Sigmoid colon (tissue), 7 donors: Measurements from ENCODE around the gene CNOT11. TPM values are rescaled to one million over a fixed set of nuclear protein-coding genes. Genes with fewer than 3 reads are reported as not detected.

ENCODE experiments used
- DNase-seq: peaks from one replicate; pipeline ENCODE4 v3.0.0-alpha.2; 2019
- H3K27ac ChIP-seq, 4 donors: fragments of 200-600 bp; sonication (generic); one replicate each; pipeline ENCODE4 v1.5.1; 2016 to 2019; ENCODE audit warnings: mild to moderate bottlenecking in 1 of 4
- H3K27me3 ChIP-seq, 3 donors: fragments of 200-600 bp; sonication (generic); one replicate each; pipeline ENCODE4 v1.5.1; 2019; ENCODE audit warnings: mild to moderate bottlenecking in 1 of 3
- H3K36me3 ChIP-seq, 4 donors: fragments of 200-600 bp; sonication (generic); one replicate each; pipeline ENCODE4 v1.5.1; 2016 to 2019
- H3K4me1 ChIP-seq, 4 donors: fragments of 200-600 bp; sonication (generic); one replicate each; pipeline ENCODE4 v1.5.1; 2017 to 2019
- H3K4me3 ChIP-seq, 4 donors: fragments of 200-600 bp; sonication (generic); one replicate each; pipeline ENCODE4 v1.5.1; 2017 to 2019; ENCODE audit warnings: mild to moderate bottlenecking in 2 of 4, moderate library complexity in 1 of 4
- H3K9me3 ChIP-seq, 4 donors: fragments of 200-600 bp in 3 of 4; sonication (generic) in 3 of 4; one replicate each; pipeline versions ENCODE4 v1.5.1 to v1.6.1; 2013 to 2019
- EP300 ChIP-seq, 4 donors: sonication (generic); formaldehyde crosslinking; IDR thresholded peaks; one replicate each; pipeline ENCODE4 v1.6.1; 2017; ENCODE audit warnings: antibody characterized with exemption in 4 of 4
- POLR2A ChIP-seq, 2 donors: fragments of 450-650 bp; IDR thresholded peaks; one replicate each; pipeline ENCODE4 v1.6.1; 2016; ENCODE audit warnings: antibody characterized with exemption in 2 of 2, mild to moderate bottlenecking in 2 of 2, moderate library complexity in 2 of 2
- POLR2AphosphoS5 ChIP-seq, 4 donors: sonication (generic); formaldehyde crosslinking; IDR thresholded peaks; one replicate each; pipeline ENCODE4 v1.6.1; 2017; ENCODE audit warnings: antibody characterized with exemption in 4 of 4
- WGBS, 2 donors: extraction: QIAGEN DNeasy Blood & Tissue Kit; methylation state at CpG; one replicate each; pipeline ENCODE4 v1.1.7; 2013; 5-methylcytosine and 5-hydroxymethylcytosine counted together
- intact Hi-C: fragments of 100-400 bp; cut with DNase I; formaldehyde crosslinking; loops from one replicate; pipeline ENCODE4 v1.15.1; 2023
- polyA plus RNA-seq, 3 donors: library from polyadenylated mRNA; stranded (reverse); fragments of 200-250 nt; gene quantifications; one replicate each; pipeline ENCODE4 v1.2.3, GENCODE V29; 2013
- total RNA-seq, 4 donors: library from RNA; depleted of rRNA; stranded (reverse); fragments of >200 nt; gene quantifications; one replicate each; pipeline ENCODE4 v1.1.0, GENCODE V29; 2016
- TF ChIP-seq, protein P1 (sequence below), 4 experiments: fragments of 450-650 bp in 3 of 4; fragments of 200-600 bp in 1 of 4; IDR thresholded peaks; one replicate each; pipeline ENCODE4 v1.5.1; 2016 to 2019; ENCODE audit warnings: antibody characterized with exemption in 4 of 4, mild to moderate bottlenecking in 3 of 4, moderate library complexity in 2 of 4
- donor health status: healthy with polysubstance abuse.
- donor health status: Bipolar disorder and iron deficiency.
- donor health status: healthy.

CNOT11 gene
- total and polyA plus RNA-seq, 7 donors: 21.4 to 33.7 (median 22.8) TPM

DNA sequence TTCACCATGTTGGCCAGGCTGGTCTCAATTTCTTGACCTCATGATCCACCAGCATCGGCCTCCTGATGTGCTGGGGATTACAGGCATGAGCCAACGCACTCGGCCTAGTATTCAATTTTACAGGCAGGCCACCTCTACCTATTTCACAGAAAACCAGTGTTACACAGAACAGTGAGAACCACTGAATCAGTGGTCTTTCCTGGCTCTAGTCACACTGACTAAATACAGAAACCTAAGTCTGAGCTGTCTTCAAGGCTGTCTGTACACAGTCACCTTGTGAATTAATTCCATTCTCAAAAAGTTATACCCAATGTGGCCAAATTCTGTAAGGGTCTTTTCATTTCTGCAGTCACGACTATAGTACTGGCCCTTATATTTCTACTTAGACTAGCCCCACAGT, 52.3 kb downstream of the CNOT11 start:
- TF ChIP-seq POLR2AphosphoS5 (IDR thresholded peaks at IDR 0.05) (no peak), POLR2A (IDR thresholded peaks at IDR 0.05) (no peak), EP300 (IDR thresholded peaks at IDR 0.05) (no peak)
- TF ChIP-seq, protein P1, sequence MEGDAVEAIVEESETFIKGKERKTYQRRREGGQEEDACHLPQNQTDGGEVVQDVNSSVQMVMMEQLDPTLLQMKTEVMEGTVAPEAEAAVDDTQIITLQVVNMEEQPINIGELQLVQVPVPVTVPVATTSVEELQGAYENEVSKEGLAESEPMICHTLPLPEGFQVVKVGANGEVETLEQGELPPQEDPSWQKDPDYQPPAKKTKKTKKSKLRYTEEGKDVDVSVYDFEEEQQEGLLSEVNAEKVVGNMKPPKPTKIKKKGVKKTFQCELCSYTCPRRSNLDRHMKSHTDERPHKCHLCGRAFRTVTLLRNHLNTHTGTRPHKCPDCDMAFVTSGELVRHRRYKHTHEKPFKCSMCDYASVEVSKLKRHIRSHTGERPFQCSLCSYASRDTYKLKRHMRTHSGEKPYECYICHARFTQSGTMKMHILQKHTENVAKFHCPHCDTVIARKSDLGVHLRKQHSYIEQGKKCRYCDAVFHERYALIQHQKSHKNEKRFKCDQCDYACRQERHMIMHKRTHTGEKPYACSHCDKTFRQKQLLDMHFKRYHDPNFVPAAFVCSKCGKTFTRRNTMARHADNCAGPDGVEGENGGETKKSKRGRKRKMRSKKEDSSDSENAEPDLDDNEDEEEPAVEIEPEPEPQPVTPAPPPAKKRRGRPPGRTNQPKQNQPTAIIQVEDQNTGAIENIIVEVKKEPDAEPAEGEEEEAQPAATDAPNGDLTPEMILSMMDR (IDR thresholded peaks at IDR 0.05): no peak
- H3K9me3 ChIP-seq: no peaks in the 10 kb centered on the region
- WGBS, 2 donors: 89 to 91% methylated on average over 4 of the region's 4 CpGs
- H3K36me3 ChIP-seq: no peaks in the 10 kb centered on the region
- intact Hi-C loops: no loop called here
- DNase-seq: no peak
- H3K4me1 ChIP-seq: peaks cover 0 to 59% (median 44%) of the 10 kb centered on the region in 4 donors
- peak overlapping the region; percentile 5 to 91 (median 90) for H3K27ac ChIP-seq
- H3K4me3 ChIP-seq: peak overlapping the region in 1 of 4 donors; percentile 93
- no peaks in the 10 kb centered on the region for H3K27me3 ChIP-seq

DNA sequence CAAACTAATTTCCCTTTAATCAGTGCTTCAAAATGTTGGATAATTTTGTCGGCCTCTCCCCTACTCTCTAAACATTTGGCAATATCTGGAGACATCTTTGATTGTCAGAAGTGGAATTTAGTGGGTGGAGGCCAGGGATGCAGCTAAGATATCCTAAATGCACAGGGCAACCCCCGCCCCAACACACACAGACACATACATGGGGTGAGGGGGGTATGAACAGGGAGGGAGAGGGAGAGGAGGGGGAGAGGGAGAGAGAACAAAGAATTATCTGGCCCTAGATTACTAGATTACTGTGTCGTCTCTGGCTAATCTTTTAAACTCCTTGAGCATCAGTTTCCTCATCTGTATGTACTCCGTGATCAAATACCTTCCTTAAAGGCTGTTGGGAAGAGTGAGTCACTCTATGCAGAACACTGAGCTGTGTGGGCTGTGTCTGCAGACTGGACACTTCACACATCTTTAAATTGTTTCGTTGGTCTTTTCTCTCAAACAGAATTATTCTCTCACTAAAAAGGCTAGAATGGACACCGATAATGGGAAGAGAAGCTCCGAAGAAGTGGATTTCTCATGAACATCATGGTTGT, 52.9 kb downstream of the CNOT11 start:
- Histone ChIP-seq H3K27me3 (no peaks in the 10 kb centered on the region), H3K4me3 (peak overlapping the region in 2 of 4 donors; percentile 68 to 93), H3K27ac (peak overlapping the region; percentile 5 to 91 (median 90)), H3K36me3 (no peaks in the 10 kb centered on the region), H3K9me3 (no peaks in the 10 kb centered on the region), H3K4me1 (peaks cover 0 to 54% (median 41%) of the 10 kb centered on the region in 4 donors)
- intact Hi-C loops: no loop called here
- 72 to 77% methylated on average over 7 of the region's 7 CpGs for WGBS, 2 donors
- TF ChIP-seq, protein P1 (IDR thresholded peaks at IDR 0.05): no peak
- TF ChIP-seq POLR2AphosphoS5 (IDR thresholded peaks at IDR 0.05) (peak in 1 of 4 donors; percentile 22), POLR2A (IDR thresholded peaks at IDR 0.05) (no peak), EP300 (IDR thresholded peaks at IDR 0.05) (no peak)
- DNase-seq: no peak

DNA sequence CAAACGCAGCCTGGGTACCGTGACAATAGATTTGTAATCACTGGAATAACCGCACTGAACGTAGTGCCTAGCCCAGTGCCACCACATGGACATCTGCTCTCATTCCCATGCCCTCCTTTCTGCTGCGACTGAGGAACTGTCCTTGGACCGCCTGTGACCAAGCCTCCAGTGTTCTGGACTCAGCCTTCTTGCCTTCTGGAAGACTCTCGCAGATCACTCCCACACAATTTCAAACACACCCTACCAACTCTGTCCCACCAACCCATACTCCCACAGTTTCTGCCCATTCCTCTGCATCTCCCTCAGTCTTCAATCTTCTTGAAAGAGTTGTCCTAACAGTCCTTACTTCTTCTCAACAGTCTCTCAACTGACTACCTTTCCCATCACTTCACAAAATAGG, 53.7 kb downstream of the CNOT11 start:
- Histone ChIP-seq H3K27ac (peak overlapping the region; percentile 86 to 91 (median 90)), H3K4me3 (peak overlapping the region; percentile 68 to 93 (median 91)), H3K9me3 (no peaks in the 10 kb centered on the region), H3K27me3 (no peaks in the 10 kb centered on the region), H3K36me3 (no peaks in the 10 kb centered on the region), H3K4me1 (peaks cover 0 to 46% (median 37%) of the 10 kb centered on the region in 4 donors)
- 41 to 58% methylated on average over 7 of the region's 7 CpGs for WGBS, 2 donors
- DNase-seq: no peak
- TF ChIP-seq EP300 (IDR thresholded peaks at IDR 0.05) (no peak), POLR2A (IDR thresholded peaks at IDR 0.05) (no peak), POLR2AphosphoS5 (IDR thresholded peaks at IDR 0.05) (no peak)
- TF ChIP-seq, protein P1 (IDR thresholded peaks at IDR 0.05): no peak
- intact Hi-C loops: no loop called here

DNA sequence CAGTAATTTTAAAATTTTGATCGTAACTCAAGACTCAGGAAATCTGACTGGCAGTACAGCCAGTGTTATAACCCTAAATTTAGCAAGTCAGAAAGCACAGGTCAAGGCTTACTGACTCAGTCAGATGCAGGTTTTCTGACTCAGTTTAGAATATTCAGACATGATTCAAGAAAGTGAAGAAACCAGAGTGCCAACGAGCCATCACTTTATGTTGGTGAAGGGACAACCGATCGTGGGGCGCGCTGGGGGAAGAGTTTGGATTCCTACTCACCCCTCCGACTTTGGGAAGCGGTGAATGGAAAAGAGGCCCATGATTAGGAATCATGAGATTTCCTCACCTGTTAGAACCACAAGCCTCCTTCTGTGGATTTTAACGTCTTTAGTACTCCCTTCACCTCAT, 54.8 kb downstream of the CNOT11 start:
- peak overlapping the region; percentile 86 to 91 (median 90) for H3K27ac ChIP-seq
- TF ChIP-seq, protein P1 (IDR thresholded peaks at IDR 0.05): no peak
- no peak for TF ChIP-seq EP300 (IDR thresholded peaks at IDR 0.05)
- no peak for TF ChIP-seq POLR2A (IDR thresholded peaks at IDR 0.05)
- TF ChIP-seq POLR2AphosphoS5 (IDR thresholded peaks at IDR 0.05): no peak
- intact Hi-C loops: no loop called here
- H3K36me3 ChIP-seq: no peaks in the 10 kb centered on the region
- no peaks in the 10 kb centered on the region for H3K27me3 ChIP-seq
- H3K4me3 ChIP-seq: peak overlapping the region; percentile 68 to 93 (median 91)
- DNase-seq: no peak
- peaks cover 0 to 46% (median 36%) of the 10 kb centered on the region in 4 donors for H3K4me1 ChIP-seq
- 10 to 41% methylated on average over 9 of the region's 9 CpGs for WGBS, 2 donors
- H3K9me3 ChIP-seq: no peaks in the 10 kb centered on the region
